MCF 10A (cell line): ENCODE measurements around the gene ERMARD. TPM values are rescaled to one million over a fixed set of nuclear protein-coding genes. Genes with fewer than 3 reads are reported as not detected.
"Not testable (repeated sequence)": the region's sequence is repeated elsewhere in the genome, so short reads cannot be mapped to it uniquely, and the experiment has no call there.

Experiments
- BruUV-seq: library from RNA; stranded (reverse); fragments of 400-500 nt; replicated peaks from 2 replicates; lab custom pipeline; 2021; lab: Mats Ljungman, UMichigan
- CTCF ChIA-PET: fragments of 300-600 bp; sonication (Branson Sonifier 250); formaldehyde crosslinking; extraction: SDS; loops from one replicate; lab custom pipeline; 2021; ENCODE audit warnings: antibody characterized with exemption, inconsistent platforms; lab: Yijun Ruan, JAX
- POLR2A ChIA-PET: fragments of 300-600, 350-650 bp; sonication (Branson Sonifier 250); formaldehyde crosslinking; extraction: SDS; loops from one replicate; lab custom pipeline; 2020; ENCODE audit warnings: antibody characterized with exemption, inconsistent platforms; lab: Yijun Ruan, JAX
- DNase-seq: peaks from one replicate; pipeline ENCODE4 v3.0.0-alpha.2; 2018; ENCODE audit not compliant: unreplicated experiment
- H3K27ac Mint-ChIP-seq: one replicate; pipeline ENCODE4 v1.8.0; 2022; ENCODE audit warnings: mild to moderate bottlenecking, low read depth, mixed read lengths; ENCODE audit not compliant: unreplicated experiment
- H3K27me3 Mint-ChIP-seq: one replicate; pipeline ENCODE4 v1.8.0; 2022; ENCODE audit warnings: mixed read lengths; ENCODE audit not compliant: insufficient read depth, unreplicated experiment
- H3K36me3 Mint-ChIP-seq: one replicate; pipeline ENCODE4 v1.8.0; 2022; ENCODE audit warnings: mild to moderate bottlenecking, moderate library complexity, mixed read lengths; ENCODE audit not compliant: insufficient read depth, unreplicated experiment
- H3K4me1 Mint-ChIP-seq: one replicate; pipeline ENCODE4 v1.8.0; 2022; ENCODE audit warnings: mixed read lengths; ENCODE audit not compliant: insufficient read depth, unreplicated experiment
- H3K4me3 Mint-ChIP-seq: one replicate; pipeline ENCODE4 v1.8.0; 2022; ENCODE audit warnings: mild to moderate bottlenecking, moderate library complexity, mixed read lengths; ENCODE audit not compliant: unreplicated experiment
- H3K9me3 Mint-ChIP-seq: one replicate; pipeline ENCODE4 v1.8.0; 2022; ENCODE audit warnings: mixed read lengths; ENCODE audit not compliant: unreplicated experiment
- CTCF ChIP-seq: fragments of 200-600 bp; IDR thresholded peaks from one replicate; pipeline ENCODE4 v1.8.0; 2022; ENCODE audit warnings: antibody characterized with exemption, mild to moderate bottlenecking; ENCODE audit not compliant: unreplicated experiment
- intact Hi-C: fragments of 100-400 bp; cut with micrococcal nuclease; formaldehyde crosslinking; loops from 2 replicates; pipeline ENCODE4 v1.14.1; 2022
- total RNA-seq: library from RNA; stranded (reverse); gene quantifications from 2 replicates; pipeline ENCODE4 v1.2.3, GENCODE V29; 2022

The ERMARD gene
- total RNA-seq, 1 experiment from 2014 or later, result 42.8 TPM

DNA sequence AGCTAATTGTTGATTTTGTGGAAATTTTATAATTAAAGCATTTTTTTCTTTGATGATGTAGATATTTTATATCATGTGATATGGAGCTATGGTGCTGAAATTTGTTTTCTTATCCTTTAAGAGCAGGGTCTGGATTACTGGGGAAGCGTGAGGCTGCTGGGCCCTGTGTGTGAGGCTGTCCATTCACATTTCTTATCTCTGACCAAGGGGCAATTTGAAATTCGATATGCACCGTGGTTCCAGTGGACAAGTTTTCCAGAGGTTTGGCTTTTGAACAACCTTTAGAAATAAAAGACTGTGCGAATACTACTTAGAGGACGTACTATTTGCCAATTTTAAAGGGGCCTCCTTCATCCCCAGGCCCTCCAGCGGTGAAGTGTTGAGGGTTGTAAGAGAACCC lies 3.7 kb downstream of the ERMARD start:
- no peak overlapping the region for H3K4me3 Mint-ChIP-seq
- TF ChIP-seq CTCF, result no peak
- H3K36me3 Mint-ChIP-seq, result peaks cover 57% of the 10 kb centered on the region
- CTCF ChIA-PET, result interaction anchor here (0.6 to 1.5 kb wide), 2 partner anchors 35 to 71 kb away, joined by 3 to 5 read pairs; no protein-coding TSS in a partner anchor
- peaks cover 12% of the 10 kb centered on the region for H3K4me1 Mint-ChIP-seq
- no peak for DNase-seq
- intact Hi-C loops, result no loop called here
- BruUV-seq, result no TSS peak
- H3K9me3 Mint-ChIP-seq, result no peaks in the 10 kb centered on the region
- POLR2A ChIA-PET, result interaction anchor here (1.7 kb wide), 1 partner anchor 15 kb away, joined by 4 read pairs; no protein-coding TSS in a partner anchor
- H3K27ac Mint-ChIP-seq, result no peak overlapping the region
- no peaks in the 10 kb centered on the region for H3K27me3 Mint-ChIP-seq

GRCh38 chr6:169763308-169763707 lies 11.9 kb downstream of the ERMARD start:
- Mint-ChIP-seq H3K4me3 (no peak overlapping the region), H3K9me3 (no peaks in the 10 kb centered on the region), H3K4me1 (no peaks in the 10 kb centered on the region), H3K27ac (no peak overlapping the region), H3K27me3 (no peaks in the 10 kb centered on the region), H3K36me3 (peaks cover 69% of the 10 kb centered on the region)
- intact Hi-C loops, result no loop called here
- no TSS peak for BruUV-seq
- no peak for DNase-seq
- ChIA-PET POLR2A (interaction anchor here (0.6 to 1.3 kb wide), 2 partner anchors 17 to 25 kb away, joined by 3 read pairs; no protein-coding TSS in a partner anchor), CTCF (interaction anchor here (0.7 kb wide), 1 partner anchor 888 kb away, joined by 4 read pairs; no protein-coding TSS in a partner anchor)
- TF ChIP-seq CTCF, result no peak

- ChIA-PET CTCF (interaction anchor here (0.7 kb wide), 1 partner anchor 695 kb away, joined by 3 read pairs; no protein-coding TSS in a partner anchor), POLR2A (interaction anchor here (0.6 to 1.3 kb wide), 2 partner anchors 18 to 25 kb away, joined by 3 read pairs; no protein-coding TSS in a partner anchor)
- Mint-ChIP-seq H3K4me3 (no peak overlapping the region), H3K4me1 (no peaks in the 10 kb centered on the region), H3K9me3 (no peaks in the 10 kb centered on the region), H3K27me3 (no peaks in the 10 kb centered on the region), H3K36me3 (peaks cover 69% of the 10 kb centered on the region), H3K27ac (no peak overlapping the region)
- DNase-seq, result no peak
- intact Hi-C loops, result no loop called here
- TF ChIP-seq CTCF, result no peak
- no TSS peak for BruUV-seq
These were observed 12.5 kb downstream of the ERMARD start for GRCh38 chr6:169763881-169764280.

DNA sequence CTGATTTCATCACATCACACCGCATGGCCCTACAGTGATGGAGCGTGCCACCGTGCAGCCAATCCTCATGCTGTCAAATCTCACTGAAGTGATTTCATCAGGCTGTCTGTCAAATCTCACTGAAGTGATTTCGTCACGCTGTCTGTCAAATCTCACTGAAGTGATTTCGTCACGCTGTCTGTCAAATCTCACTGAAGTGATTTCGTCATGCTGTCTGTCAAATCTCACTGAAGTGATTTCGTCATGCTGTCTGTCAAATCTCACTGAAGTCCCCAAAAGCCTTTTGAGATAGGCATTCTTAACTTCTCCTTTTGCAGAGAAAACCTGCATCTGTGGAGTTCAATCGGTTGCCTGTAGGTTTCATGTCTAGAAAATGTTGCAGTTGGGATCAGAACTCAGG lies 14.4 kb downstream of the ERMARD start:
- H3K4me1 Mint-ChIP-seq, H3K27me3 Mint-ChIP-seq, H3K4me3 Mint-ChIP-seq, DNase-seq, H3K27ac Mint-ChIP-seq, intact Hi-C loops, H3K9me3 Mint-ChIP-seq, BruUV-seq: not testable (repeated sequence)
- POLR2A ChIA-PET, result interaction anchor here (1.8 kb wide), 1 partner anchor 14 kb away, joined by 8 read pairs; the partner anchor contains the start of genes DYNLT2 and ERMARD
- peaks cover 59% of the 10 kb centered on the region for H3K36me3 Mint-ChIP-seq
- CTCF ChIA-PET, result interaction anchor here (0.5 to 1.0 kb wide), 2 partner anchors 13 to 640 kb away, joined by 3 read pairs; no protein-coding TSS in a partner anchor
